Activated CD4-positive, alpha-beta T cell treated with anti-CD3 and anti-CD28 coated beads, Interleukin-10, Interleukin-2, amounts not matched to agents 100 ng/mL and 50 ng/mL, durations not matched to agents 16 hours and 8 hours (primary cell): ENCODE measurements around the gene ADAMTS3.

Experiments
- DNase-seq: peaks from one replicate; pipeline ENCODE4 v3.0.0-alpha.2; 2020

Gene ADAMTS3

DNA sequence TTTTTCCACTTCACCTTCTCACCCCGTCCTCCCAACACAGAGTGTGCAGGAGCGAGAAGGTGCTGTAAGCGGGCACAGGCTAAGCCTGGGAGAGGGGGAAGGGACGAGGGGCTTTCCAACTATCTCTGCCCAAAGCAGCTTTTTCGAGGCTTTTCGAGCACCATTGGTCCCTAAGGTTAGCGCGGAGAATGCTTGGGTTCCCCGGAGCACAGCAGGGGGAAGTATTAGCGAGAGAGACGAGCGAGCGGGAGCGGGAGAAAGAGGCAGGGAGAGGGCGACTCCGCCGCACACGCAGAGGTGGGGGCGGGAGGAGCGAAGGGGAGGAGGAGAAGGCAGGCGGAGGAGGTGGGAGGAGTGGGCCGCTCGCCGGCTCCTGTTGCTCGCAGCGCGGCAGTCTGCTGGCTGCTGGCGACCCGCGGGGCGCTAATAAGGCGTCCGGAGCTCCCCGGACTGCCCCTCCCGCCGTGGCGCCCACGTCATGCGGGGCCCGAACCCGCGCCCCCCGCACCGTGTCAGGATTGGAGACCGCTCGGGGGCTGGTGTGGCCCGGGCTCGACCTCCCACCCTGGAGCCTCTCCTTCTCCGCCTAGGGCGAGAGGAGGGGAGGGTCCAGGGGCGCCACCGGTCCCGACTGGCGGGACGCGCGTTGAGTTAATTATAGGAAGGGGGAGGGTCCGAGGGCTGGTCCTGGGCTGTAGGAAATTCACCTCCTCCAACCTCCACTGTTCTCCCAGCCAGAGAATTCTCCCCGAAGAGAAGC is at the start of gene ADAMTS3:
Gene ADAMTS3 (minus strand): TSS at position 263 of the 760 bp plus-strand sequence. CDS start 459 bp downstream, outside the sequence.
- DNase-seq: peak; percentile 1

DNA sequence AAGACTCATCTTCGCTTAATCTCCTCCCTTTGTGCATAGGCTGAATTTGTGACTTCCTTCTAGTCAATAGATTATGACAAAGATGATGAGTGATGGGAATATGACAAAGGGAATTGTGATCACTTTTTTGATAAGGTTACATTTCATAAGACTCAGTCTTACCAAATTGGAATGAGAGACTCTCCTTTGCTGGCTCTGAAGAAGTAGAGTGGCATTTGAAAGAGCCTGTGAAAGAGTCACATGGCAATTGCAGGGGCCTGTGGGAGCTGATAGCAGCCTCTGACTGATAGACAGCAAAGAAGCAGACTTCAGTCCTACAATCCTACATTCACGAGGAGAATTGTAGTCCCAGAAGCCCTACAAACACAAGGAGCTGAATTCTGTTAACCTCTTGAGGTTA is 44.9 kb upstream of the ADAMTS3 start:
- DNase-seq: no peak

- no peak for DNase-seq
Observed at GRCh38 chr4:72606751-72607150, 37.7 kb upstream of the ADAMTS3 start.

GRCh38 chr4:72604324-72604723 is 35.3 kb upstream of the ADAMTS3 start:
- no peak for DNase-seq

- no peak for DNase-seq
Observed at GRCh38 chr4:72602396-72603376, 33.7 kb upstream of the ADAMTS3 start.

GRCh38 chr4:72591547-72592454 is 22.8 kb upstream of the ADAMTS3 start:
- DNase-seq: no peak

DNA sequence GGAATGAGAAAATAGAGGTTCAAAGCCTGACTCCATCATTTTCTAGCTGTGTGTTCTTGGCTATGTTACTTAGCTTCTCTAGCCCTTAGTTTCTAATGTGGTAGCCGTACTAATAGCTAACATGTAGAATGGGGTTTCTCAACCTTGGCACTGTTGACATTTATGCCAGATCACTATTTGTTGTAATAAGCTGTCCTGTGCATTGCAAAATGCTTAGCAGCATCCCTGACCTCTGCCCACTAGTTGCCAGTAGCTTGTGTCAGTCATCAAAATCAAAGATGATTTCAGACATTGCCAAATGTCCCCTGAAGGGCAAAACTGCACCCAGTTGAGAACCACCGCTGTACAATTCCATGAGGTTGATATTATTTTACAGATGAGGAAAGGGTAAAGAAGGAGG is 18.3 kb upstream of the ADAMTS3 start:
- DNase-seq: no peak

- DNase-seq: no peak
Observed at GRCh38 chr4:72582853-72583252, 13.8 kb upstream of the ADAMTS3 start.

GRCh38 chr4:72577211-72577610 is 8.2 kb upstream of the ADAMTS3 start:
- no peak for DNase-seq

- DNase-seq: no peak
Observed at GRCh38 chr4:72571337-72571736, 2.3 kb upstream of the ADAMTS3 start.

DNA sequence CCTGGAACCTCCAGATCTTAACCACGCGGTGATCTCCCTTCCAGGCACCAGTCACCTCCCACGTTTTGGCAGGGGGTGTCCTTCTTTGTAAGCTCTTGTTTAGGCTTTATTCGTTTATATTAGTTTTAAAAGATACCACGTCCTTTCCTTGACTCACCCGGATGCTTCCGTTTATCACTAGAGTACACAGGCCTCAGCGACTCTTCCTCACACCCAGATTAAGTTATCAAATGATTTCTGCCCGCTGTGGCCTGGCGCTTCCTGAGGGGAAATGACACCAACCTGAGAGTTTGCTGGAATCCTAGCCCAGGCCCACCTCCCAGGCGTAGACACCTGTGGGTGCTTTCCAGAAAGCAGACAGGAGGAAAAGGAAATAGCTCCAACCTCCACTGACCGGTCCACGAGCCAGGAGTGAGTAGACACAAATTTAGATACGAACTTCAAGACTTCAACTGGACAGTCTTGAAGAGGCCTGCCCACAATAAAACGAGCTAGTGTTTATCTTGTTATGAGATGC is 756 bp upstream of the ADAMTS3 start:
- DNase-seq: no peak

- peak; percentile 28 for DNase-seq
Observed at GRCh38 chr4:72567821-72568675, 973 bp downstream of the ADAMTS3 start.

GRCh38 chr4:72567036-72567435 is 2.0 kb downstream of the ADAMTS3 start:
- DNase-seq: no peak

GRCh38 chr4:72566464-72566972 is 2.5 kb downstream of the ADAMTS3 start:
- DNase-seq: no peak

GRCh38 chr4:72564789-72565188 is 4.2 kb downstream of the ADAMTS3 start:
- DNase-seq: no peak

- DNase-seq: no peak
Observed at GRCh38 chr4:72564184-72564583, 4.8 kb downstream of the ADAMTS3 start.

DNA sequence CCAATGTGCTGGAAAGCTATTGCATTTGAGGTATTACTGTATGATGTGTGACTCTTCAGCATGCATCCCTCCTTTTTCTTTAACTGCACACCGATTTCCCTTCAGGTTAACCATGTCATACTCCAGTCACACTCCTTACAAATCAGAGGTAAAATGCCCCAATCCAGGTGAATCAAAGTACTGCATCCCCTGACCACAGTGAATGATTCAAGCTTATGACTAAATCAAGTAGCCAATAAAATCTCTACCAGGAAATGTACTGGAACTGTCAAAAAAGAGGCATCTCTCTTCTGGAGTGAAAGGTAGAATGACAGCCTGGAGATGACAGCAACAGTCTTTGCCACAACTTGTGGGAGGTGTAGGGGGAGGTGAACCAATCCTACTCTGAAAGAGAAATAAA is 10.4 kb downstream of the ADAMTS3 start:
- no peak for DNase-seq

GRCh38 chr4:72557021-72557420 is 12.0 kb downstream of the ADAMTS3 start:
- DNase-seq: no peak

DNA sequence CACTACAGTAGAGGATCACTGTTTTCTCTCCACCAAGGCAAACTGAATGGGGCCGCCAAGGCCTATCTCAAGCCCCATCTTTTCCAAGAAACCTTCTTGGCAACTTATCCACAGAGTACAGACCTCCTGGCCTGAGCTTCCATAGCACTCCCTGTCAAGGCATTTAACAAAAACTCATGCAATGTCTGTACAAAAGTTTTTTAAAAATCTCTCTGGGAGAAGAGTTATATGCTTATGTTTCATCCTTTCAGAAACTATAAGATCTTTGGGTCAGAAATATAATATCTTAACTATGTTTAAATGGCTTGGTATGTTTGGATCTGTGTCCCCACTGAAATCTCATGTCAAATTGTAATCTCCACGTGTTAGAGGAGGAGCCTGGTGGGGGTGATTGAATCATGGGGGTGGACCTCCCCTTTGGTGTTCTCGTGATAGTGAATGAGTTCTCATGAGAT is 13.6 kb downstream of the ADAMTS3 start:
- DNase-seq: no peak

DNA sequence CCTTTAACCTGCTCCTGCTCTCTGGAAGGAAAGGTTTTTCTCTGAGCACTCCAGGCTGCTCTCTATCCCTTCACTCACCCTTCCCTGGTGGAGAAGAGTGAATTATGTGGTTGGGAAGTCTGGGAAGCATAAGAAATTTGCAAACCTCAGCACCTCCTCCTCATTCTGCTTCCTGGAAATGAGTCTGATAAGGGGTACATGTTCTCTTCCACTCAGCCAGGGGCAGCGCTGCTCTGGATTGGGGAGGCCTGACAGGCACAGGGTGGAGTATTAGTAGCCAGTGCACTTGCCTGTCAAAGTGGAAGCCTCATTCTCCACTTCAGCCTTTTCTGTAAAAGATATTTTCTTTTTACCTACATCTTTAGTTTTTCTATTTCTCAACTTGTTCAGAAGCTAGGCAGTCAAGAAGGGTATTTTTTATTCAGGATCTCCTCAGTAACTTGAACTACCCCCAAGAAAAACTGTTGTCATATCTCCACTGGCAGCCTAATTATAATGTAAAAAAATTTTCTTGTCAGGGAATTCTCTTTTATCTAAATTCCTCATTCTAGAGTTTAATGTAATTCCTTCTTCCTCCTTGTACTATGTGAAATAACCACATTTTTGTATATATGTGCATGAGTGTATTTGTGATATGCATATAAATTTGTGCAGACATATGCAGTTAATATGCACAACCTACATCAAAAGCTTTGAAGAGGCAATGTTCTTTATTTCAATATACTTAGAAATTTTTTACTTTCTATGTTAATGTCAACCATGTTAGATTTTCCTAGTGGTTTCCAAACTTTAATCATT is 15.3 kb downstream of the ADAMTS3 start:
- DNase-seq: no peak
